GM12873 (cell line): Measurements from ENCODE around the gene GNE.

Experiments used
- TF ChIP-seq, protein P1 (sequence below): IDR thresholded peaks from 2 replicates; pipeline ENCODE4 v1.5.1; 2012; ENCODE audit warnings: low read depth, mild to moderate bottlenecking, moderate library complexity, low read length, control low read depth; ENCODE audit not compliant: insufficient read depth; ENCODE audit errors: missing control alignments

GNE gene

GRCh38 chr9:36211510-36211909, 46.7 kb downstream of the GNE start:
- TF ChIP-seq, protein P1, sequence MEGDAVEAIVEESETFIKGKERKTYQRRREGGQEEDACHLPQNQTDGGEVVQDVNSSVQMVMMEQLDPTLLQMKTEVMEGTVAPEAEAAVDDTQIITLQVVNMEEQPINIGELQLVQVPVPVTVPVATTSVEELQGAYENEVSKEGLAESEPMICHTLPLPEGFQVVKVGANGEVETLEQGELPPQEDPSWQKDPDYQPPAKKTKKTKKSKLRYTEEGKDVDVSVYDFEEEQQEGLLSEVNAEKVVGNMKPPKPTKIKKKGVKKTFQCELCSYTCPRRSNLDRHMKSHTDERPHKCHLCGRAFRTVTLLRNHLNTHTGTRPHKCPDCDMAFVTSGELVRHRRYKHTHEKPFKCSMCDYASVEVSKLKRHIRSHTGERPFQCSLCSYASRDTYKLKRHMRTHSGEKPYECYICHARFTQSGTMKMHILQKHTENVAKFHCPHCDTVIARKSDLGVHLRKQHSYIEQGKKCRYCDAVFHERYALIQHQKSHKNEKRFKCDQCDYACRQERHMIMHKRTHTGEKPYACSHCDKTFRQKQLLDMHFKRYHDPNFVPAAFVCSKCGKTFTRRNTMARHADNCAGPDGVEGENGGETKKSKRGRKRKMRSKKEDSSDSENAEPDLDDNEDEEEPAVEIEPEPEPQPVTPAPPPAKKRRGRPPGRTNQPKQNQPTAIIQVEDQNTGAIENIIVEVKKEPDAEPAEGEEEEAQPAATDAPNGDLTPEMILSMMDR, result no peak

- TF ChIP-seq, protein P1, result no peak
These were observed 47.5 kb downstream of the GNE start for GRCh38 chr9:36210722-36211121.

DNA sequence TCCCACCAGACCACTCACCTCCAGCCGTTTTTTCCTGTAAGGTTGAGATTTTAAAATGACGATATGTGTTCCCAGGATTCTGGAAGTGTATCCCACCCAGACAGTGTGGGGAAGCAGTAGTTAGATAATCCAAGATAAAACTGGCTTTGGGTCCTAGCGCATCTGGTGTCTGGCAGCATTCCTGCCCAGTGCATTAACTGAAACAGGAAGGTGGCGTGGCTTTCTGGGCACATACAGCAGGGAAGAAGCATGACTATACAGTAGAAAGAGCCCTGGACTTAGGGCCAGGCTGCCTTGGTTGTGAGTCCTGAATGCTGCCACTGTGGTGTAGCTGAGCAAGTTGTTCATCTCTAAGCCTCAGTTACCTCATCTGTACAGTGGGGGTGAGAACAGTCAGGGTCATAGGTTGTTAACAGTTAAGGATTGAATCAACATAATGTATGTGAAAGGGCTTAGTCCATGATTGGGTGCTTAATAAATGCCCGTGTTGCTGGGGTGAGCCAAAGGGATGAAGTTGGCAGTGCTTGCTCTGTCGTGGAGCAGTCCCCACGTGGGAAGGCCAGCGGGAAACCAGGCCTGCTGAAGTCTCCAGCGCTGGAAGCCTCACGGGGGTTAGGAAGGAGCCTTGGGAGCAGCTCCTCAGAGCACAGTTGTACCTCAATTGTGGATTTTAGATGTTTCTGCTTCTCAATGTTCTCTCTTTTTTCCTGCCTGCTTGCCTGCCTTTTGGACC, 49.6 kb downstream of the GNE start:
- TF ChIP-seq, protein P1, result no peak

DNA sequence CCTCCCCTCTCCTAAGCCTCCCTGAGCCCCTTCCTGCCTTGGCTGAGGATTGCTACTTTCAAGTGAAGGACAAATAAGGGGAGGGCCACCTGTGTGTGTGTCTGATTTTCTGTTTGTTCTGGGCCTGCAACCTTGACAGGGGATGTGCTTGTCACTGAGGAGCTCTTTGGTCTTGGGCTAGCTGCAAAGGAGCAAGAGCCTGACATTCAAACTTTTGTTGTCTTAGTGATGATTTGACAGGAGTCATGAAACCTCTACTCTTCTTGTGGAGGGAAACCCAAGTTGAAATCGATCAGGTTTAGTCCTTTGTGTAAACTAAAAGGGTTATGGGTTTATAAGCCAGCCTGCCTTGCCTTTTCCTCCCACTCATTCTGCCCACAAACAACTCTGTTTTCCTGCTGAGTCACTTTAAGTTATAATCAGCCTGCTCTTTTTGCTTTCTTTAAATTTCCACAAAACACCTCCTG, 50.7 kb downstream of the GNE start:
- TF ChIP-seq, protein P1, result no peak

DNA sequence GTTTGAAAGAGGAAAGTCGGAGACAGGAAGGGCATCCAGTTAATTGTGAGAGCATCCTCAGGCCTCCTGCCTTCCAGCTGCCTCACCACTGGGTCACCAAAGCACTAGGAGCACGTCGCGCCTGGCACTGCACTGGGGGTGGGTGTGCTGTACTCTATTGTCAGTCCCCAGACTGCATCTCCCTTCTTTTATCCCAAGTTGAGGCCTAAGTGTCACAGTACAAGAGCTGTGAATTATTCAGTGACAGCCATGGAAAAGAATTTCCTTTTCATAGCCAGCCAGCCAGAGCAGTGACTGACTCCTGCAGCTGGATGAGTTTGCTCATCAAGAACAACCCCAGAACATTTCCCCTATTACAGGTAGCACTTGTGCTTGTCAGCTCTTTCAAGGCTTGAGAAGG, 51.2 kb downstream of the GNE start:
- TF ChIP-seq, protein P1, result no peak

DNA sequence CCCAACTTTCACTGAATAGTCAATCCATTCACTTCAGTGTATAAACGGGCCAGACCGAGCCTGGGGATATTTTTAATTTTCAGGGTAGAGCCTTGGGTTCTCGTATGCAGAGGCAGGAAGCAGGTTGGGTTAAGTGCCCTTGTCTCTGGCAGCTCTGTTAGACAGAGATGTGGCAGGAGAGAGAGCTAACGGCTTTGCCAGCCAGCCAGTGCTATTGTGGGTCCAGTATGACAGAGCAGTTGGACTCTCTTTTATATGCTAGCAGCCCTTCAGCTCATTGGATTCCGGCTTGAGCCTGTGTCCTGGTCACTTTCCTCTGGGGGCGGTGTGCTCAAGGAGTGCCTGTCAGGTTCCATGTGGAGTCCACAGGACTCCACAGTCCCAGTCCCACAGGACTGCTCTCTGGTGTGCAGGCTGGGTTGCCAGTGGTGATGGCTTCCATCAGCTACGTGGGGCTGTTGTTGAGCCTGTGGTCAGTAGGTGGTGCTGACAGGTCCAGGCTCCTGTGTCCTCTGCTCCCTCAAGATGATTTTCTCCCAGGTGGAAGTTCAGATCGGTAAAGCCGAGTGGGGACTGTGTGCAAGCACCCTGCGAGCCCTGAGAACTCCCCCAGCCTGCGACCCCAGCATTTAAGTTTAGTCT, 53.2 kb downstream of the GNE start:
- TF ChIP-seq, protein P1, result no peak

DNA sequence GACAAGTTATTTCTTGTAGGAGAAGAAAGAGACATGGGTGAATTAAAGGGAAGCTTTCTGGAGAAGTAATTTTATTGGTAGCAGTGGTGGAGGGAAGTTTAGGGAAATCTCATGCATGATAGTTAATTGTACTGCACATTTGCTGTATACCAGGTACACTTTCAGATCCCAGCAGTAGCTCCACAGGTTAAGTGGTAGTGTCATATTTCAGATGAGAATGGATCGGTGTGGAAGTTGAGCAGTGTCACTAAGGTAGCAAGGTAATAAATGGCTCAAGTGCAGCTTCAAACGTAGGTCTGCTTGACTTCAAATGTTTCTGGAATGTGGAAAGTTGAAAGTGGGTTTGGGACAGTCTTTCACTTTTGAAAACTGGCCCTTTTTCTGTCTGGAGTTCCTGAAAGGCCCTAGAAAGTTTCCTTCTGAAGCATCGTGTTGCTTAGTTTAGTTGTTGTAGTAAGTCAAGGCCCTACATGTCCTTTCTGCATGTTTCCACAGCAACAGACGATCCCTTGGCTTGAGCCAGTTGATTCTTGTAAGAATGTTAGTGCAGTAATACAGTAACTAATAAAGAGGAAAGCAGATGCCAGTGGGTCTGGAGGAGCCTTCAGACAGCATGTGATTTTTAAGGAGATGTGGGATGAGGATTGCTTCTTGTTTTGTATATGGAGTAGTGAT, 63.8 kb downstream of the GNE start:
- TF ChIP-seq, protein P1, result no peak
